CD8-positive, alpha-beta memory T cell (primary cell): Measurements from ENCODE around the gene MMEL1. TPM values are rescaled to one million over a fixed set of nuclear protein-coding genes. Genes with fewer than 3 reads are reported as not detected.
"Not testable (repeated sequence)": the region's sequence is repeated elsewhere in the genome, so short reads cannot be mapped to it uniquely, and the experiment has no call there.

ENCODE experiments used
- CTCF ChIA-PET: fragments of 350-600 bp; sonication (Branson Sonifier 250); formaldehyde crosslinking; loops from one replicate; lab custom pipeline; 2021; ENCODE audit warnings: antibody characterized with exemption; lab: Charles Lee
- POLR2A ChIA-PET: fragments of 350-600 bp; sonication (Branson Sonifier 250); formaldehyde crosslinking; loops from one replicate; lab custom pipeline; 2021; ENCODE audit warnings: antibody characterized with exemption; lab: Charles Lee
- DNase-seq, 5 donors: peaks; one replicate each; pipeline versions ENCODE4 v3.0.0 to v3.0.0-alpha.2; 2020 to 2022; ENCODE audit warnings: mixed read lengths in 1 of 5
- H3K27ac ChIP-seq: one replicate; pipeline ENCODE4 v1.7.0; 2013; ENCODE audit warnings: low read depth, mild to moderate bottlenecking, low read length, moderate library complexity
- H3K27me3 ChIP-seq: 2 replicates; pipeline ENCODE4 v1.7.0; 2013; ENCODE audit warnings: low read length, mild to moderate bottlenecking; ENCODE audit not compliant: insufficient read depth, poor library complexity, severe bottlenecking
- H3K36me3 ChIP-seq: 2 replicates; pipeline ENCODE4 v1.7.0; 2013; ENCODE audit warnings: mild to moderate bottlenecking, low read length, moderate library complexity; ENCODE audit not compliant: insufficient read depth
- H3K4me1 ChIP-seq: 2 replicates; pipeline ENCODE4 v1.7.0; 2013; ENCODE audit warnings: mild to moderate bottlenecking, low read length, moderate library complexity; ENCODE audit not compliant: insufficient read depth
- H3K4me3 ChIP-seq: 2 replicates; pipeline ENCODE4 v1.7.0; 2013; ENCODE audit warnings: mild to moderate bottlenecking, low read length
- H3K9me3 ChIP-seq: 2 replicates; pipeline ENCODE4 v1.7.0; 2013; ENCODE audit warnings: mild to moderate bottlenecking, low read length
- H3K27ac Mint-ChIP-seq, 8 donors: one replicate each; pipeline ENCODE4 v1.8.0; 2020 to 2021; ENCODE audit warnings: mixed read lengths in 8 of 8, mild to moderate bottlenecking in 6 of 8, inconsistent platforms in 3 of 8, moderate library complexity in 3 of 8
- H3K27me3 Mint-ChIP-seq, 2 donors: one replicate each; pipeline ENCODE4 v1.8.0; 2020 to 2021; ENCODE audit warnings: mixed read lengths in 2 of 2, mild to moderate bottlenecking in 1 of 2, moderate library complexity in 1 of 2
- H3K36me3 Mint-ChIP-seq, 3 donors: one replicate each; pipeline ENCODE4 v1.8.0; 2020 to 2021; ENCODE audit warnings: mixed read lengths in 3 of 3, inconsistent platforms in 1 of 3, mild to moderate bottlenecking in 1 of 3
- H3K4me1 Mint-ChIP-seq, 3 donors: one replicate each; pipeline ENCODE4 v1.8.0; 2020 to 2021; ENCODE audit warnings: mixed read lengths in 3 of 3, inconsistent platforms in 1 of 3, mild to moderate bottlenecking in 1 of 3
- H3K4me3 Mint-ChIP-seq, 7 donors: one replicate each; pipeline ENCODE4 v1.8.0; 2020 to 2021; ENCODE audit warnings: mixed read lengths in 7 of 7, mild to moderate bottlenecking in 6 of 7, moderate library complexity in 4 of 7, inconsistent platforms in 2 of 7
- H3K9me3 Mint-ChIP-seq, 5 donors: one replicate each; pipeline ENCODE4 v1.8.0; 2020 to 2022; ENCODE audit warnings: mixed read lengths in 5 of 5, mild to moderate bottlenecking in 3 of 5, moderate library complexity in 2 of 5, inconsistent platforms in 1 of 5
- polyA plus RNA-seq: library from polyadenylated mRNA; unstranded; fragments of 300-500 nt; fragmentation: Illumina TruSeq; gene quantifications from one replicate; pipeline ENCODE4 v1.2.3, GENCODE V29; 2021
- total RNA-seq, 2 experiments: library from RNA; stranded (reverse); gene quantifications; one replicate each; pipeline ENCODE4 v1.2.3, GENCODE V29; 2021

Gene MMEL1
- total and polyA plus RNA-seq, 3 experiments from 2014 or later: 0.44 to 6.8 TPM; not detected in 1

- peaks cover 0 to 11% (median 6%) of the 10 kb centered on the region in 5 donors for H3K9me3 Mint-ChIP-seq
- Histone ChIP-seq H3K4me1 (no peaks in the 10 kb centered on the region), H3K9me3 (no peaks in the 10 kb centered on the region), H3K36me3 (no peaks in the 10 kb centered on the region), H3K27ac (no peak overlapping the region), H3K4me3 (no peak overlapping the region), H3K27me3 (no peaks in the 10 kb centered on the region)
- peaks cover 0 to 2% (median 0%) of the 10 kb centered on the region in 3 donors for H3K36me3 Mint-ChIP-seq
- no peak overlapping the region for H3K27ac Mint-ChIP-seq
- H3K4me3 Mint-ChIP-seq: no peak overlapping the region
- no peak for DNase-seq
- peaks cover 0 to 3% (median 0%) of the 10 kb centered on the region in 3 donors for H3K4me1 Mint-ChIP-seq
- ChIA-PET CTCF (no interaction called here), POLR2A (no interaction called here)
- no peaks in the 10 kb centered on the region for H3K27me3 Mint-ChIP-seq
These were observed 63.8 kb downstream of the MMEL1 start for GRCh38 chr1:2569060-2569459.

GRCh38 chr1:2568187-2568816 lies 64.5 kb downstream of the MMEL1 start:
- H3K4me1 Mint-ChIP-seq, CTCF ChIA-PET, DNase-seq, H3K36me3 Mint-ChIP-seq, H3K4me3 Mint-ChIP-seq, H3K4me3 ChIP-seq, H3K27ac ChIP-seq, H3K27ac Mint-ChIP-seq, H3K27me3 Mint-ChIP-seq, H3K4me1 ChIP-seq, H3K27me3 ChIP-seq, H3K9me3 ChIP-seq, H3K9me3 Mint-ChIP-seq, H3K36me3 ChIP-seq: not testable (repeated sequence)
- POLR2A ChIA-PET: interaction anchor here (0.6 kb wide), 1 partner anchor 12 kb away, joined by 3 read pairs; the partner anchor contains the start of gene TNFRSF14

- H3K9me3 ChIP-seq: no peaks in the 10 kb centered on the region
- Mint-ChIP-seq H3K27me3 (no peaks in the 10 kb centered on the region), H3K9me3 (peaks cover 0 to 2% (median 0%) of the 10 kb centered on the region in 5 donors), H3K4me1 (peaks cover 0 to 6% (median 0%) of the 10 kb centered on the region in 3 donors), H3K4me3 (no peak overlapping the region), H3K27ac (no peak overlapping the region), H3K36me3 (peaks cover 0 to 14% (median 0%) of the 10 kb centered on the region in 3 donors)
- H3K27ac ChIP-seq: no peak overlapping the region
- no peaks in the 10 kb centered on the region for H3K4me1 ChIP-seq
- no peaks in the 10 kb centered on the region for H3K27me3 ChIP-seq
- DNase-seq: no peak
- H3K36me3 ChIP-seq: no peaks in the 10 kb centered on the region
- CTCF ChIA-PET: no interaction called here
- H3K4me3 ChIP-seq: no peak overlapping the region
- POLR2A ChIA-PET: no interaction called here
These were observed 65.6 kb downstream of the MMEL1 start for GRCh38 chr1:2567083-2567679.

GRCh38 chr1:2566101-2567045 lies 66.4 kb downstream of the MMEL1 start:
- Histone ChIP-seq H3K27me3 (no peaks in the 10 kb centered on the region), H3K9me3 (no peaks in the 10 kb centered on the region), H3K36me3 (no peaks in the 10 kb centered on the region), H3K4me3 (no peak overlapping the region), H3K27ac (no peak overlapping the region), H3K4me1 (no peaks in the 10 kb centered on the region)
- Mint-ChIP-seq H3K4me1 (peaks cover 0 to 8% (median under 1%) of the 10 kb centered on the region in 3 donors), H3K27me3 (peaks cover 0 to under 1% of the 10 kb centered on the region in 2 donors), H3K36me3 (peaks cover 0 to 21% (median 0%) of the 10 kb centered on the region in 3 donors), H3K4me3 (no peak overlapping the region), H3K27ac (no peak overlapping the region), H3K9me3 (peaks cover 0 to 2% (median 0%) of the 10 kb centered on the region in 5 donors)
- POLR2A ChIA-PET: interaction anchor here (1.3 kb wide), 1 partner anchor 12 kb away, joined by 4 read pairs; no protein-coding TSS in a partner anchor
- DNase-seq: no peak
- CTCF ChIA-PET: no interaction called here

- Mint-ChIP-seq H3K9me3 (no peaks in the 10 kb centered on the region), H3K27me3 (peaks cover 0 to 2% of the 10 kb centered on the region in 2 donors), H3K4me1 (peaks cover 0 to 16% (median 2%) of the 10 kb centered on the region in 3 donors), H3K36me3 (peaks cover 0 to 33% (median 0%) of the 10 kb centered on the region in 3 donors), H3K4me3 (no peak overlapping the region), H3K27ac (peak overlapping the region in 2 of 8 donors; percentile 8 to 50)
- CTCF ChIA-PET: no interaction called here
- H3K4me3 ChIP-seq: no peak overlapping the region
- H3K36me3 ChIP-seq: no peaks in the 10 kb centered on the region
- no peaks in the 10 kb centered on the region for H3K9me3 ChIP-seq
- no peak for DNase-seq
- POLR2A ChIA-PET: interaction anchor here (1.3 kb wide), 2 partner anchors 13 to 16 kb away, joined by 4 to 5 read pairs; no protein-coding TSS in a partner anchor
- H3K27me3 ChIP-seq: no peaks in the 10 kb centered on the region
- H3K4me1 ChIP-seq: no peaks in the 10 kb centered on the region
- H3K27ac ChIP-seq: no peak overlapping the region
These were observed 67.9 kb downstream of the MMEL1 start for GRCh38 chr1:2564815-2565374.

GRCh38 chr1:2564006-2564814 lies 68.6 kb downstream of the MMEL1 start:
- CTCF ChIA-PET: no interaction called here
- no peaks in the 10 kb centered on the region for H3K36me3 ChIP-seq

GRCh38 chr1:2563205-2563604 lies 69.6 kb downstream of the MMEL1 start:
- H3K4me1 ChIP-seq: peaks cover 6% of the 10 kb centered on the region
- H3K9me3 Mint-ChIP-seq: no peaks in the 10 kb centered on the region
- H3K36me3 ChIP-seq: no peaks in the 10 kb centered on the region
- H3K4me1 Mint-ChIP-seq: peaks cover 5 to 27% (median 6%) of the 10 kb centered on the region in 3 donors
- H3K4me3 ChIP-seq: no peak overlapping the region
- no peaks in the 10 kb centered on the region for H3K9me3 ChIP-seq
- peaks cover 0 to 2% of the 10 kb centered on the region in 2 donors for H3K27me3 Mint-ChIP-seq
- no peak for DNase-seq
- no peak overlapping the region for H3K27ac ChIP-seq
- peak overlapping the region in 1 of 8 donors; percentile 47 for H3K27ac Mint-ChIP-seq
- CTCF ChIA-PET: no interaction called here
- no peaks in the 10 kb centered on the region for H3K27me3 ChIP-seq
- H3K4me3 Mint-ChIP-seq: no peak overlapping the region
- peaks cover 0 to 46% (median 0%) of the 10 kb centered on the region in 3 donors for H3K36me3 Mint-ChIP-seq
- POLR2A ChIA-PET: interaction anchor here (1.5 kb wide), 1 partner anchor 21 kb away, joined by 5 read pairs; no protein-coding TSS in a partner anchor

More at GRCh38 chr1:2564006-2564814, 68.6 kb downstream of the MMEL1 start:
- no peaks in the 10 kb centered on the region for H3K27me3 ChIP-seq
- peaks cover 0 to 2% of the 10 kb centered on the region in 2 donors for H3K27me3 Mint-ChIP-seq
- H3K4me1 Mint-ChIP-seq: peaks cover 0 to 20% (median 2%) of the 10 kb centered on the region in 3 donors
- H3K9me3 Mint-ChIP-seq: no peaks in the 10 kb centered on the region
- POLR2A ChIA-PET: interaction anchor here (1.3 kb wide), 1 partner anchor 16 kb away, joined by 5 read pairs; no protein-coding TSS in a partner anchor
- H3K27ac ChIP-seq: no peak overlapping the region
- peak overlapping the region in 2 of 8 donors; percentile 36 to 56 for H3K27ac Mint-ChIP-seq
- DNase-seq: no peak
- H3K4me3 ChIP-seq: no peak overlapping the region
- no peaks in the 10 kb centered on the region for H3K9me3 ChIP-seq
- peaks cover 0 to 38% (median 0%) of the 10 kb centered on the region in 3 donors for H3K36me3 Mint-ChIP-seq
- no peaks in the 10 kb centered on the region for H3K4me1 ChIP-seq
- no peak overlapping the region for H3K4me3 Mint-ChIP-seq
